Epithelial cell of proximal tubule (primary cell): ENCODE results near the gene CPSF6. TPM values are rescaled to one million over a fixed set of nuclear protein-coding genes. Genes with fewer than 3 reads are reported as not detected.

Experiments used
- DNase-seq: peaks from one replicate; pipeline ENCODE4 v3.0.0-alpha.2; 2011; ENCODE audit warnings: low read depth
- H3K4me3 ChIP-seq: 2 replicates; pipeline ENCODE4 v1.5.1; 2011; ENCODE audit warnings: low read depth, mild to moderate bottlenecking, low read length
- CTCF ChIP-seq: conservative IDR thresholded peaks from 2 replicates; pipeline ENCODE4 v1.5.1; 2012; ENCODE audit warnings: low read depth, mild to moderate bottlenecking, low read length
- total RNA-seq: library from RNA; depleted of rRNA; stranded (reverse); fragments of >200 nt; gene quantifications from 2 replicates; pipeline ENCODE4 v1.2.3, GENCODE V29; 2015

CPSF6 gene
- total RNA-seq, 1 donor from 2014 or later: 19.7 TPM

GRCh38 chr12:69321351-69321750, 82.0 kb downstream of the CPSF6 start:
- H3K4me3 ChIP-seq: no peak overlapping the region
- no peak for TF ChIP-seq CTCF
- no peak for DNase-seq

Other genes starting within 250 kb of the CPSF6 start
- gene LYZ, start 108.8 kb downstream of the CPSF6 start, total RNA-seq: not detected in 2 replicates
- 38.9 and 50.6 TPM in 2 replicates for gene YEATS4, start 120.2 kb downstream of the CPSF6 start, total RNA-seq
- gene FRS2, start 230.8 kb downstream of the CPSF6 start, total RNA-seq: 14.0 and 28.9 TPM in 2 replicates